ENCODE results near the gene PDLIM5. TPM values are rescaled to one million over a fixed set of nuclear protein-coding genes. Genes with fewer than 3 reads are reported as not detected.
"Not testable (repeated sequence)": the region's sequence is repeated elsewhere in the genome, so short reads cannot be mapped to it uniquely, and the experiment has no call there.

PDLIM5 gene, protein sequence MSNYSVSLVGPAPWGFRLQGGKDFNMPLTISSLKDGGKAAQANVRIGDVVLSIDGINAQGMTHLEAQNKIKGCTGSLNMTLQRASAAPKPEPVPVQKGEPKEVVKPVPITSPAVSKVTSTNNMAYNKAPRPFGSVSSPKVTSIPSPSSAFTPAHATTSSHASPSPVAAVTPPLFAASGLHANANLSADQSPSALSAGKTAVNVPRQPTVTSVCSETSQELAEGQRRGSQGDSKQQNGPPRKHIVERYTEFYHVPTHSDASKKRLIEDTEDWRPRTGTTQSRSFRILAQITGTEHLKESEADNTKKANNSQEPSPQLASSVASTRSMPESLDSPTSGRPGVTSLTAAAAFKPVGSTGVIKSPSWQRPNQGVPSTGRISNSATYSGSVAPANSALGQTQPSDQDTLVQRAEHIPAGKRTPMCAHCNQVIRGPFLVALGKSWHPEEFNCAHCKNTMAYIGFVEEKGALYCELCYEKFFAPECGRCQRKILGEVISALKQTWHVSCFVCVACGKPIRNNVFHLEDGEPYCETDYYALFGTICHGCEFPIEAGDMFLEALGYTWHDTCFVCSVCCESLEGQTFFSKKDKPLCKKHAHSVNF
- 211 TPM for total RNA-seq

DNA sequence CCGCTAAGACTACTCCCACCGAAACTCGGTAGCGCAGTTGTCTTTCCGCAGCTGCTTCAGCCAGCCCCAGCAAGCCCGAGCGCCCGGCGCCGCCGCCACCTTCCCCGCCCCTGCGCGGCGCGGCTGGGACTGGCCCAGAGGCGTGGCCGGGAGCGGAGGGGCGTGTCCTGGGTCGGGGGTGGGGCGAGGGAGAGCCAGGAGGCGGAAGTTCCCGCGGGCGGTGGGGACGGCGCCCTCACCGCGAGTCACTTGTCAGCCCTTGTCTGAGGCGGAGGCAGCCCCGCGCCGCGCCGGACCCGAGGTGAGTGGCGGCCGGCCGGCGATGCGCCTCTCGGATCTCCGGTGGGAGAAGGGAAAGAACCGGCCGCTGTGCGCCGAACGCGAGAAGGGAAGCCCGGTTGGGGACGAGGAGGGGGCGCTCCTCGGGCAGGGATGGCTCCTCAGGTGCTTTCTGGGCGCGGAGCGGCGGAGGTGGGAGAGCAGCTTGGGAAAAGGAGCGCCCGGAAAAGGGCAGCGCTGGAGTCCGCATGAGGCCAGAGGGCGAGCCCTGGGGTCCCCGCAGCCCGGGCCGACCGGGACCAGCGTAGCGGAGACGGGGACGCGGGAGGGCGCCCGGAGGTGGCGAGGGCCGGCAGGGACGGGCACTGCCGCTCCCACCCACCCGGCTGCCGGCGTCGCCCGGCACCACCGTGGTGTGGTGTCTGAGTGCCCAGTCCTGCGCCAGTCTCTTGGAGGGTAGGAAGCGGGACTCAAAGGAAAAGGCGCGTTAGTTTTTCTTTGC, at the start of gene PDLIM5:
TSS of gene PDLIM5 (plus strand) at position 248 of the 781 bp plus-strand sequence. CDS start 3,347 bp downstream, outside the sequence.
- DNase-seq (ENCODE audit: low spot score) (peak; percentile 93), ATAC-seq (peak; percentile 97)
- intact Hi-C loops (cut with DNase I): no loop called here

DNA sequence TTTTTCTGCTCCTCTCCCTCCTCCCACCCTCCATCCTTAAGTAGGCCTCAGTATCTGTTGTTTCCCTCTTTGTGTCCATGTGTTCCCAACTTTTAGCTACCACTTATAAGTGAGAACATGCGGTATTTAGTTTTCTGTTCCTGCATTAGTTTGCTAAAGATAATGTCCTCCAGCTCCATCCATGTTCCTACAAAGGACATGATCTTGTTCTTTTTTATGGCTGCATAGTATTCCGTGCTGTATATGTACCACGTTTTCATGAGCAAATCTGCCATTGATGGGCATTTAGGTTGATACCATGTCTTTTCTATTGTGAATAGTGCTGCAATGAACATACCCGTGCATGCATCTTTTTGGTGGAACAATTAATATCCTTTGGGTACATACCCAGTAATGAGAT, 49.3 kb upstream of the PDLIM5 start:
- intact Hi-C loops (cut with DNase I); DNase-seq (ENCODE audit: low spot score); ATAC-seq: not testable (repeated sequence)

DNA sequence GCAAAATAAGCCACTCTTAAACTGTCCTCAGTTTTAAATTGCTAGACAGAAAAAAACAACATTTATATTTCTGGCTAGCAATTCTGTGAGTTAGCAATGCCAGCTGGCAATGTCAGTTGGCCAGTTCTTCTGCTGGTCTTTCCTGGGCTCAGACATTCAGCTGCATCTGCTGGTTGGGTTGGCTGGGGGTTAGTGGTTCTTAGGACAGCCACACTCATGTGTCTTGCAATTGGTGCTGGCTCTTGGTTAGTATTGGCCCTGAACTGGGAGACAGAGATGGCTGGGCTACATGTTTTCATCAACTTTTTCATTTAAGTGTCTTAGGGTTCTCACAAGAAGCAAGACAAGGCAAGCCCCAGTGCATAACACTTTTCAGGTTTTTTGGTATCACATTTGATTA, 48.0 kb upstream of the PDLIM5 start:
- DNase-seq (ENCODE audit: low spot score) (no peak), ATAC-seq (peak; percentile 71)
- intact Hi-C loops (cut with DNase I): no loop called here

DNA sequence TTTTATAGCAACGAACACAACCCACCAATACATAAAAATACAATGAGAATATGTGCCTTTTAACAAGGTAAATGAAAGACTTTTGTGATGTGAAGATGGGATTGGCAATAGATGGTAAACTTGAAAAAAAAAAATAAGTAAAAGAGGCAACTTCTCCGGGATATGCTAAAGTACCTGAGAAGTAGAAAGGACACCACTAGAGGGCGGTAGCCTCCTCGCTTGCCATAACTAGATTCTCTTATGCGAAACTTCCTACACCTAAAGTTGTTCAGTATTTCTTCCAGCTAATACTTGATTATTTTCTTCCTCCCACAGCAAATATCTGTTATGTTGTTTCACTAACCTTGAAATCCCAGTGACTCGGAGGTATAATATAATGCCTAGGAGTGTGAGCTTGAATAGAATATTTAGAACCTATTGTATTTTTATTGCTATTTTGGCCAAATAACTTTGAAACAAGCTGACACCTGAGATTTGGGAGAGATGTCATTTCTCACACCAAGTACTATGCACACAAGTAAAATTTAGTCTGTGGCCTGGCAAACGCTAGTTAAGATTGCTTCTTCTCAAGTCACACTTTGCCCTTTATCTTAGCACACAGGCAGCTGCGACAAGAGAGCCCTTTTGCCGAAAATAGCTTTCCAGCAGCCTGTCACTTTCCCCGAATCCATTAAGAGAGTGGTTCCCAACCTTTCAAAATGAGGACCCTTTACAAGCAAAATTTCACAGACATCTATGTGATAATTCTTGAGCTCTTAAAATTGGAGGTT, 44.9 kb upstream of the PDLIM5 start:
- ATAC-seq: peak; percentile 72
- DNase-seq (ENCODE audit: low spot score): peak; percentile 84
- intact Hi-C loops (cut with DNase I): loop anchor here (5.0 kb wide), 1 partner anchor 190 kb away; no protein-coding TSS in a partner anchor

DNA sequence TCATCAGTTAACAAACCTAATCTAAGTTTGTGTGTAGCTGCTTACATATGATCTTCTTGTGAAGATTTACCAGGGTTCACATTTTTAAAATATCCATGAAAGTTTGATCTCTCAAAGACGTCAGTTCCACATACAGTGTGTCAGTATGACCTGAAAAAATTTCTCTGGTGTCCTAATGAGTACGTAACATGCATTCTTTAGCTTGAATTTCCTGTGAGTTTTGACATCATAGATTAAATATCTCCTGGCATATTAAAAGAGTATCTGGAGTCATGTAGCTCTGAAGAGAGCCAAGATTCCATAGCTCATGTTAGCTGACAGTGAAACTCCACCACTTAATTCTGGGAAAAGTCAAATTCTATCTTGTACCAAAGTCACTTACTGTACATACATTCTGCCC, 43.9 kb upstream of the PDLIM5 start:
- intact Hi-C loops (cut with DNase I): loop anchor here (5.0 kb wide), 1 partner anchor 189 kb away; no protein-coding TSS in a partner anchor
- ATAC-seq (no peak), DNase-seq (ENCODE audit: low spot score) (no peak)

DNA sequence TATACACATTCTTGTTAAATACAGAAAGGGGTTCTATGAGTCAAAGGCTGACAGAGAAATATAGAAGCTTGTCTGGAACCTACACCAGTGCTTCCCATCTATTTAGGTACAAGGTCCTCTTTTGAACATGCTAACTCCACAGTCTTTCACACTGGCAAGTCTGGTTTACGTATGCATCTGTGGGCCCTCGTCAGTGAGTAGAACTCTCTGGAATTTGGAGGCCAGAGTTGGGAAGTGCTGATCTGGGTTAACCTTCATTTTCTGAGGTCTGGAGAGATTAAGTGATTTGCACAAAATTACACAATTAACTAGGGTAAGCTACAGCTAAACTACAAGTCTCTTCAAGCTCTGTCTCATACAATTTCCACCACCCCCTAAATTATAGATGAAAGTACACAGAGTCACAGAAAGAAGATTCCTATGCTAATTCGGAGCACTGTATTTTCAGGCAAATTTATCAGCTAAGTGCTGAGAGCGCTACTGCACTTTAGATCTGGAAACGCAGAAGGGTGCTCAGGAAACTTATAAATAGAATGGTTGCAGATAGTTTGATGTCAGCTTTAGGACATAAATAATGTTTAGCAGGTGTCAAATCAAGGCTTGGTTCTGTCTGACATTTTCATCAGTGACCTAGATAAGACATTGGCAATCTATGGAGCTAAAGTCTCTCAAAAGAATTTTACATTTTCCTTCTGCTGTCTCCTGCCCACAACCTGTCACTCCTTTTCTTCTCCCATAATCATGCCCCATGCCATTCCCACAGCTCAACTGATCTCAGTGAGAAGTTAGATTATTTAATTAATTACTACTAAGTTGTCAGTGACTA, 43.0 kb upstream of the PDLIM5 start:
- no peak for ATAC-seq
- intact Hi-C loops (cut with DNase I): loop anchor here (5.0 kb wide), 1 partner anchor 189 kb away; no protein-coding TSS in a partner anchor
- no peak for DNase-seq (ENCODE audit: low spot score)

DNA sequence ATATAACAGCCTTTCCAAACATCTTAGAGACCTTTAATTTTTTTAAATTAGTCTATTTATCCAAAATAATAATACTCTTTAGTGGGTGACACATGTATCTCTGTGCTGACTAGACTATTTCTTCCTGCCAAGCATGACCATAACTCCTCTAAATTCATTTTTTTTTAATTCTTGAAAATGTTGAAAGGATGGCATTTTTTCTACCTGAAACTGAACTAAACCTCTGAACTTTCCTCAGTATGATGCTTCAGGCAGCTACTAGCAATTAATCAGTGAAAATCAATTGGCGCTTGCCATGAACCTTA, 42.4 kb upstream of the PDLIM5 start:
- intact Hi-C loops (cut with DNase I): loop anchor here (5.0 kb wide), 1 partner anchor 188 kb away; no protein-coding TSS in a partner anchor
- ATAC-seq (no peak), DNase-seq (ENCODE audit: low spot score) (no peak)

DNA sequence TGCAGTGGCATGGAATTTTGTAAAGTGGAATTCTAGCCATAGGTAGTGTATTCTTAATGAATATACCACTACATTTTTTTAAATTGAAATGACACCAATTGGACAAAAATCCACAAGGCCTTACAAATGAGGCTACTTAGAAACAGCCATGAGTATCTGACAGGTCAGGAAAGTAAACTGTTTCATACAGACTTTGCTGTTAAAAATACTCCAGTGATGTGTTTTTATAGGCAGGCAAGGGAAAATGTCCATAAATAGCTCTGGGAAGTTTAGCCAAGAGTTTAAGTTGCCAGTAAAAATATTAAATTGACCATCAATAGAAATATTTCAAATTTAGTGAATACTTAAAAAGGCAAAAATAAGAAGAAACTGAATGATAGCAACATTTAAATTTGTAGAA, 41.8 kb upstream of the PDLIM5 start:
- intact Hi-C loops (cut with DNase I): loop anchor here (5.0 kb wide), 1 partner anchor 187 kb away; no protein-coding TSS in a partner anchor
- no peak for DNase-seq (ENCODE audit: low spot score)
- ATAC-seq: peak; percentile 61

DNA sequence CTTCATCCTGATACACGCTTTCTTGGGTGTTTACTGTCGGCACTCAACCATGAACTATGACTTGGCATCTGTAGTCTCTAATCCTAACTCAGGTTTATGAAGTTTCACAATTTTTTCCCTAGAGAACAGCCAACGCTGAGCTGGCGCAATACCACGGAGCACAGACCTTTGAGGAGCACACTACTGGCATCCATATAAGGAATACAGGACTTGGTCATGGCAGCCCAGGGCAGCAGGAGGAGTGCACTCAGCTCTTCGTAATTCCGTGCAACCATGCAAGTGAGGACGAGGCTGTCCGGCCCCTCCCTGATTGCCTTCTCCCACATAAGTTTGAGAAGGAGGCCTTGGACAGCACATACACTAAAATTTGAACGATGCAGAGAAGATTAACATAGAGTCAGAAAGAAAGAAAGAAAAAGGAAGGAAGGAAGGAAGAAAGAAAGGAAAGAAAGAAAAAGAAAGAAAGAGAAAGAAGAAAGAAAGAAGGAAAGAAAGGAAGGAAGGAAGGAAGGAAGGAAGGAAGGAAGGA, 41.0 kb upstream of the PDLIM5 start:
- ATAC-seq (peak; percentile 94), DNase-seq (ENCODE audit: low spot score) (peak; percentile 69)
- intact Hi-C loops (cut with DNase I): no loop called here

DNA sequence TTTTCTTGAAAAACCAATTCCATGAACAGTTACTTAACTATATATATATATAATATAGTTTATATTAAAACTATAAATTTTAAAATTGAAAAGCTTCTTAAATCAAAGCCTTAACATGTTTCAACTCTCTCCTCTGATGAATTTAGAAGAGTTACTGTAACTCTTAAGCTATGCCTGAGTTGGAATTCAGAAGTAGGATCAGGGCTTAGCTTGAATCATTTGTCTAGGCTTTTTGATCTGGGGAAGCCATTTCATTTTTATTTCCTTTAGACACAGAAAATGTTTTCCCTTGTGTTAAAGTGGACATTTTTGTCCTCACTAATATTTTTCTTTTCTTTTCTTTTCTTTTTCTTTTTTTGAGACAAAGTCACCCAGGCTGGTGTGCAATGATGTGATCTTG, 40.4 kb upstream of the PDLIM5 start:
- no peak for DNase-seq (ENCODE audit: low spot score)
- ATAC-seq: no peak
- intact Hi-C loops (cut with DNase I): no loop called here

DNA sequence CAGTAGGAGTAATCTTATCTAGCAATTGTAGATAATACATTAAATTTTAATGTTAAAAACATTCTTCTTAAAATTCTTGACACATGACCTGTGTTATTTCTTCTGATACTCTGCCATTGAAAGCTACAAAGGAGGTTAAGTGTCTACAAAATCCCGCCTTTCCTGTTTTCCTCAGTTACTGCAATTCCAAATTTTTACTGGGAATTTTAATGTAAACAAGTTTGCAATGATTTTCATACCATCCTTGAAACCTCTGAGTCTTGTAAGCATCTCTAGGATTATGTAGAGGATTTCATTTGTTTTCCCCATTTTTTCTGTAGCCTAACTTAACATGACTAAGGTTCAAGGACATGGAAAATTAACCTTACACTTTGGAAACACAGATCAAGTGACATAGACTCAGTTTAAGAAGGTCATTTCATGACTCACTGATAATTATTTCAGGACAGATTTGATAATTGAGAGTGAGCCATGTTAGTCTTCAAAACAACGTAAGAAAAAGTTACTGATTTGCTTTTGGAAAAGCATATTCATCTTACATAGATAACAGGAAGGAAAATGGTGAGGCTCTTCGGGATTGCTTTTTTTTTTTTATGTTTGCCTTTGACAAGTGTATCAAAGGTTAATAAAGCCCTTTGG, 39.6 kb upstream of the PDLIM5 start:
- DNase-seq (ENCODE audit: low spot score): no peak
- intact Hi-C loops (cut with DNase I): no loop called here
- ATAC-seq: no peak

DNA sequence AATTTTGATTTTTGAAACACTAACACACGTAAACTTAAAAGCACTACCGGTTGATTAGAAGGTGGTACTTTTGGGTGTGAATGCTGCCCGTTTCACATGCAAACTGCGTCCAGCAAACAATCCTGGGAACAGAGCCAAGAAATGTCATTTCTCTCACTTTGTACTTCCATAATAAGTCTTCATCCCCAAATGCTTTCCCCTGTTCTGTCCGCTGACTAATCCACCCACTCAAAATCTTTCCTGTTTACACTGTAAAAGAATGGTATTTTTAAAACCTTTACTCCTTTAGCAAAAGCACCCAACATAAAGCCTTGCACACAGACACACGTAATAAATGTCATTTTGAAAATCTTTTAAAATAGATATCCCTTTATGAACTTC, 39.1 kb upstream of the PDLIM5 start:
- DNase-seq (ENCODE audit: low spot score): no peak
- intact Hi-C loops (cut with DNase I): no loop called here
- ATAC-seq: no peak

DNA sequence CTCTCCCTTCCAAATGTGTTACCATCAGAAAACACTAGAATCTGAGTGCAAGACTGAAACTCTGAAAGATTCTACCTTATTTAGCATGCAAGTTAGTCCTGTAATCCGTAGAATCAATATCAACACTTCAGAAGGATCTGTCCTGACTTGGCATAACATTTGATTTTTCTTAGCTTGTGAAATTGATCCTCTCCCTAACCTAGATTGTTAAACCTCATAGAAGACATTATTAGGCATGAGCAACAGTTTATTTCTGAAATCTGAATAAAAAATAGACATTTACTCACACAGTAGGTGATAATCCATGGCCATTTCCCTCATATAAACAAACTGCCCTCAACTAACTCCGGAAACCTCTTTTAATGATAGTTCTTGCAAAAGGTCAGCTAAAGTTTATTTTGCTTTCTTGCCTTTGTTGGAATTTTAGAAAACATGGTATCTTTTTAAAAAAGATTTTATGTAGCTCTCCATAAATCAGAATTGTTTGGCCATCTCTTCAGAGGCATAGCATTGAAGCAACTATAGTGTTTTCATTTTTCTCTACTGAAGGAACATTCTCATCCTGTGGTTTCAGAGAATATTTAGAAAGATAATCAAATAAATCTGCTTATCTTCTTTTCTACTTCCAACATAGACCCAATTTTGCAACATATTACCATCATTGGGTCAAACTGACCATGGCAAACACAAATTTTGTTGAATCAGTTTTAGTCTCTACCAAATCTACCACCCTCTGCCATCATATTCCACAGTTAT, 38.5 kb upstream of the PDLIM5 start:
- intact Hi-C loops (cut with DNase I): no loop called here
- DNase-seq (ENCODE audit: low spot score): no peak
- ATAC-seq: no peak

DNA sequence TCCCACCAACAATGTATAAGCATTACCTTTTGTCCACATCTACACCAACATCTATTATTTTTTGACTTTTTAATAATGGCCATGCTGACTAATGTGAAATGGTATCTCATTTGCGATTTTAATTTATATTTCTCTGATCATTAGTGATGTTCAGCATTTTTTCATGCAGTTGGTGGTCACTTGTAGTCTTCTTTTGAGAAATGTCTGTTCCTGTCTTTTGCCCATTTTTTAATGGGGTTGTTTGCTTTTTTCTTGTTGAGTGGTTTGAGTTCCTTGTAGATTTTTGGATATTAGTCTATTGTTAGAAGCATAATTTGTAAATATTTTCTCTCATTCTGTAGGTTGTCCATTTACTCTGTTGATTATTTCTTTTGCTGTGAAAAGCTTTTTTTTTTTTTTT, 36.8 kb upstream of the PDLIM5 start:
- intact Hi-C loops (cut with DNase I): loop anchor here (5.0 kb wide), 1 partner anchor 582 kb away; no protein-coding TSS in a partner anchor
- DNase-seq (ENCODE audit: low spot score) (no peak), ATAC-seq (no peak)

DNA sequence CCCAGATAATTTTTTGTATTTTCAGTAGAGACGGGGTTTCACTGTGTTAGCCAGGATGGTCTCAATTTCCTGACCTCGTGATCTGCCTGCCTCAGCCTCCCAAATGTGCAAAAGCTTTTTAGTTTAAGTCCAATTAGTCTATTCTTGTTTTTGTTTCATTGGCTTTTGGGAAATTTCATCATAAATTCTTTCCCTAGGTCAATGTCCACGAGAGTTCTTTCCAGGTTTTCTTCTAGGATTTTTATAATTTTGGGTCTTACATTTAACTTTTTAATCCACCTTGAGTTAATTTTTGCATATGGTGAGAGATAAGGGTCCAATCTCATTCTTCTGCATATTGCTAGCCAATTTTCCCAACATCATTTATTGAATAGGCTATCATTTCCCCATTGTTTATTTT, 36.3 kb upstream of the PDLIM5 start:
- DNase-seq (ENCODE audit: low spot score) (no peak), ATAC-seq (no peak)
- intact Hi-C loops (cut with DNase I): loop anchor here (5.0 kb wide), 1 partner anchor 582 kb away; no protein-coding TSS in a partner anchor

DNA sequence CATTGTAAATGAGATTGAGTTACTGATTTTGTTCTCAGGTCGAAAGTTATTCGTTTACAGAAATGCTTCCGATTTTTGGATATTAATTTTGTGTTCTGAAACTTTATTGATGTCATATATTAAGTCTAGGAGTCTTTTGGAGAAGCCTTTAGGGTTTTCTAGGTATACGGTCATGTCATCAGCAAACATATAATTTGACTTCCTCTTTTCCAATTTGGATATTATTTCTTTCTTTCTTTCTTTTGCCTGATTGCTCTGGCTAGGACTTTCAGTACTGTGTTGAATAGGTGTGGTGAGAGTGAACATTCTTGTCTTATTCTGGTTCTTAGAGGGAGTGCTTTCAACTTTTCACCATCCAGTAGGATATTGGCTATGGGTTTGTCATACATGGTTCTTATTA, 35.4 kb upstream of the PDLIM5 start:
- DNase-seq (ENCODE audit: low spot score): no peak
- intact Hi-C loops (cut with DNase I): loop anchor here (5.0 kb wide), 1 partner anchor 581 kb away; no protein-coding TSS in a partner anchor
- ATAC-seq: no peak

DNA sequence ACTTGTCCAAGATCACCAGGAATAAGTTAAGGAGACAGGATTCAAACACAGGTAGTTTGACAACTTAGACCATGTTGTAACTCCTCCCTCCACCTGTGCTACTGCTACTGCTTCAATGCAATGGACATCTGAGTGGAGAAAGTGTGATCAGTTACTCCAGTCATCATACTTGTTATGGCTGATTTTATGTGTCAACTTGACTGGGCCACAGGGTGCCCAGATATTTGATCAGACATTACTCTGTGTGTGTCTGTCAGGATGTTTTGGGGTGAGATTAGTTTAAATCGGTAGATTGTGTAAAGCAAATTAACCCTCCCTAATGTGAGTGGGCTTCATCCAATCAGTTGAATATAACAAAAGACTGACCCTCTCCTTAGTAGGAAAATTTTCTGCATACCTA, 34.8 kb upstream of the PDLIM5 start:
- intact Hi-C loops (cut with DNase I): loop anchor here (5.0 kb wide), 1 partner anchor 580 kb away; no protein-coding TSS in a partner anchor
- ATAC-seq (no peak), DNase-seq (ENCODE audit: low spot score) (no peak)

Measured in sciatic nerve (tissue), 2 donors.